GM21360 (cell line): ENCODE measurements around the gene AATF.

Source experiments
- ATAC-seq: cut with Tn5 transposase; IDR thresholded peaks from one replicate; pipeline ENCODE4 v1.9.1; 2021; ENCODE audit warnings: mild to moderate bottlenecking, moderate library complexity; ENCODE audit not compliant: unreplicated experiment

Gene AATF

GRCh38 chr17:36940313-36941264 is 8.2 kb upstream of the AATF start:
- ATAC-seq: no peak

DNA sequence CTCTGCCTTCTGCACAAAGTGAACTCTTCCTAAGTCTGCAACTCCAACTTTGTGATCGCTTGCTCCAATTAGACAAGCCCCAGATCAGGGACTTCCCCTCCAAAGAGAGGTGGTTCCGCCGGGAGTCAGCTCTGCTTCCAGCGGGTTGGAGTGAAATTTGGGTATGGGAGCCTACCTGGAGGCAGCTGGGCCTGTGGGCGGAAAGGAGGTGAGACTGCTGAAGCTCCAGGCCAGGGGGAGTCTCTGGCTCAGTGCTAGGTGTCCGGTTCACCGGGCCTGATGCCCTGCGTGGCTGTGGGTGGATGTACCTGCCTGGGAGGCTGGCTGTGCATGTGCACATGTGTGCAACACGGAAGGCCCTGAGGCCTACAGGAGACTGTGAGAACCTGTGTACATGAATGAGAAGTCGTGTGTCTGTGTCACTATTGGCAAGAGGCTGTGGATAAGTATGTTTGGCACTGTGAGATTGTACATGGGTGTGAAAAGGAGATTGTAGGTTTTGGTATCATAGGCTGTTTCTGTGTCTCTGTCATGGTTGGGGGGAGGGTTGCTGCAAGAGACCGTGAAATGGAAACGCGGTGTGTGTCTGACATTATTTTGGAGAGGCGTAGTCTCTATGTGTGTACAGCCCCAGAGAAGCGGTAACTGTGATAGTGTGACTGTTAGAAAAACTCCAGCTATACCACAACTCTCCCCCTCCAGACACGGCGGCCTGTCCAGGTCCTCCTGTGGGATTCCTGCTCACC is 7.3 kb upstream of the AATF start:
- no peak for ATAC-seq

GRCh38 chr17:36942019-36942599 is 6.6 kb upstream of the AATF start:
- ATAC-seq: no peak

DNA sequence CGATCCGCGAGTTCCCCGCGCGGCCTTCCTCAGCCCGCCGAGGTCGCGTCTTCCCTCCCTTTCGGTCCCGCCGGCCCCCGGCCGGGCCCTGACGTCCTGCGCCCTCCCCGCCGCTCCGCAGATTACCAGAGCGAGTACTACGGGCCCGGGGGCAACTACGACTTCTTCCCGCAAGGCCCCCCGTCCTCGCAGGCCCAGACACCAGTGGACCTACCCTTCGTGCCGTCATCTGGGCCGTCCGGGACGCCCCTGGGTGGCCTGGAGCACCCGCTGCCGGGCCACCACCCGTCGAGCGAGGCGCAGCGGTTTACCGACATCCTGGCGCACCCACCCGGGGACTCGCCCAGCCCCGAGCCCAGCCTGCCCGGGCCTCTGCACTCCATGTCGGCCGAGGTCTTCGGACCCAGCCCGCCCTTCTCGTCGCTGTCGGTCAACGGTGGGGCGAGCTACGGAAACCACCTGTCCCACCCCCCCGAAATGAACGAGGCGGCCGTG is 6.1 kb upstream of the AATF start:
- no peak for ATAC-seq

DNA sequence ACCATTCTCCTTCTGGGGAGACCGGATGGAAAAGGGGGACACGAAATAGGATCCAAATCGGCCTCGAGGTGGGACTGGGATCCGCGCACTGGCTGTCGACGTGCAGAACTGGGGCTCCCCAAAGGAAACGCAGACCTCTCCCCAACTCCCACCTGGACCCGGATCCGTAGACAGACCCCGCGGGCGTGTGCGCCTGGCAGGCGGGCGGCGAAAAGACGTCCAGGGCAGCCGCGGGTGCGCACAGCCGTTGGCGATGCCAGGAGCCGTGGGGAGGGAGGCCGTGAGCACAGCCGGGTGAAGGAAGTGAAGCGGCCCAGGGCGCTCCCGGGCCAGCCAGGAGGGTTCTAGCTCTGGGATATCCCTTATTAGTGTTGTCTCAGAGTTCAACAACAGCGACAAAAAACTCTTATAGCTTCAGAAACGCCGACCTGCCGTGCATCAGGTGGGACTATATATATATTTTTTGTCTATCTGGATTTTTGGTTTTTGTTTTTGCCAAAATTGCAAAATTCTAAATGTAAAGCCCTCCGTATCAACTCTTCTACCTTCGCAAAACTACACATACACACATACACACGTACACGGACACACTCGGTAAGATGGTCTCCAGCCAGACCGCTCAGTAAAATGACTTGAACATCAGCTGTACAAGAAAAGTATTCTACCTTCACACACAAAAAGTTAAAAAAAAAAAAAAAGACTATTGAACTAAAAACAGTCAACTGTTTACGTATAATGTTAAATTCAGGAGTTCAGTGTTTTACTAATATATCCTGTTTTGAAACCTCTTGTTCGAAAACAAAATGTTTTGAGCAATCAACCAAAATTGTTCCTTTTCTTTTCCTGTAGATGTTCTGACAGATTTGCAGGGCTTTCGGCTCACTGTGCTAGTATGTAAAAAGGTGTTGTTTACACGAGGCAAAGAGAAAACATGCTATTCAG is 5.2 kb upstream of the AATF start:
- ATAC-seq: no peak

GRCh38 chr17:36944553-36944952 is 4.2 kb upstream of the AATF start:
- no peak for ATAC-seq

- ATAC-seq: no peak
Measured at GRCh38 chr17:36945140-36945539, 3.6 kb upstream of the AATF start.

DNA sequence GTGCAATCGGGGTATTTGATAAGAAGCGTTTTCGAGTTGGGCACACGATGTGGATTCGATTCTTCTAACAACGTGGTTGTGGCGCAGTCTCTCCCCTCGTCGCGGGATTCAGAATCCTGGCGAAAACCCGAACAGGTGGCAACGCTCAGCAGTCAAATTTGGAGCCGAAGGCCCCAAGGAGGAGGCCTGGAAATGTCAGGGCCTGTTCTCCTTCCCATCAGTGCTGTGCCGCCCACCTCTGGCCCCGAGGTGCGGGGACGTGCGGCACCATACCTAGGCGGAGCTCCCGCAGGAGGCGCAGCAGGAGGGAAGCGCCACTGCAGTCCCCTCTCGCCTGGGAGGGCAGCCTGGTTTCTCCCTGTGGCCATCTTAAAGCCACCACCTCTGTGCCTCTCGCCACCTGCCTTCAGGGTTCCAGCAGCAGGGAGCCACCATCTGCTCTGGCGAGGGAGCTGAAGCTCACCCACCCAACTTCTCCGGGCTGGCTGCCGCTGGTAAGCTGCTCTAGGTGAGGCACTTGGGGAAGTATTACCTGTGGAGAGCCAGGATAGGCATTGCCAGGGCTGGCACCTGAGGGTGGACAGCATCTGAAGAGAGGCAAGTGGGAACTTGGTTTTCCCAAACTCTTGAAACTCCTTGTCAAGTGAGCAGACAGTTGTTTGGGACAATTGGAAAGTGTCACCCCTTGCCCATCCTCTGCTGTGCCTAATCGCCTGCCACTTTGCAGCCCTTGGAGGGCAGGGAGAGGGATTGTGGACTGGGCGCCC is 2.6 kb upstream of the AATF start:
- ATAC-seq: no peak

GRCh38 chr17:36946726-36947091 is 2.0 kb upstream of the AATF start:
- no peak for ATAC-seq

- ATAC-seq: no peak
Measured at GRCh38 chr17:36947922-36948716, 635 bp upstream of the AATF start.

GRCh38 chr17:36949461-36949927 is 740 bp downstream of the AATF start:
- ATAC-seq: no peak

- no peak for ATAC-seq
Measured at GRCh38 chr17:36950027-36950426, 1.3 kb downstream of the AATF start.

GRCh38 chr17:36951084-36951789 is 2.5 kb downstream of the AATF start:
- no peak for ATAC-seq

DNA sequence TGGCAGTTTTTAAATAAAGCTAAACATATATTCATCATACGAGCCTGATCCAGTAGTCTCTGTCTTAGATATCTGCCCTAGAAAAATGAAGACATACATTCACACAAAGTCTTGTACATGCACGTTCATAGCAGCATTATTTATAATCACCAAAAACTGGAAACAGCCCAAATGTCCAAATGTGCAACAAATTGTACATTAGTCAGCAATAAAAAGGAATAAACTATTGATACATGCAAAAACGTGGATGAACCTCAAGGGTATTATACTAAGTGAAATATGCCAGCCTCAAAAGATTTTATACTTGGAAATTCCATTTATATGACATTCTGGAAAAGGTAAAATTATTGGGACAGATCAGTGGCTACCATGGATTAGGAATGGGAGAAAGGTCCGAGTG is 22.8 kb downstream of the AATF start:
- no peak for ATAC-seq

- no peak for ATAC-seq
Measured at GRCh38 chr17:36972186-36972700, 23.5 kb downstream of the AATF start.

DNA sequence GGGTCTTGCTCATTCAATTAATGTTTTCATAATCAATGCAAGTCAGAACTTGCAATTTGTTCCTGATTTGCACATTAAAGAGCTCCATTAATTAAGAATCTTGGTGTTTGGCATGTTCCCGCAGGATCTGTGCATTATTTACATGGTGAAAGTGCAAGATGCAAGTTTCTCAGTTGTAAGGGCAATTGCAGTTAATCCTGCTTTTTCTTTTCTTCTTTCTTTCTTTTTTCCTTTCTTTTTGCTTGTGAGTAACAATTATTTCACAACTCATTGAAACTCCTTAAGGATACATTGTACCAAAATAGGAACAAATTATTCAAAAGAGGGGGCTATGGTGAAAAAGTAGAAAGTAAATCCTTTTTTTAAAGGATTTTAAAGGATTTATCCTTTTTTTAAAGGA is 24.2 kb downstream of the AATF start:
- ATAC-seq: no peak

DNA sequence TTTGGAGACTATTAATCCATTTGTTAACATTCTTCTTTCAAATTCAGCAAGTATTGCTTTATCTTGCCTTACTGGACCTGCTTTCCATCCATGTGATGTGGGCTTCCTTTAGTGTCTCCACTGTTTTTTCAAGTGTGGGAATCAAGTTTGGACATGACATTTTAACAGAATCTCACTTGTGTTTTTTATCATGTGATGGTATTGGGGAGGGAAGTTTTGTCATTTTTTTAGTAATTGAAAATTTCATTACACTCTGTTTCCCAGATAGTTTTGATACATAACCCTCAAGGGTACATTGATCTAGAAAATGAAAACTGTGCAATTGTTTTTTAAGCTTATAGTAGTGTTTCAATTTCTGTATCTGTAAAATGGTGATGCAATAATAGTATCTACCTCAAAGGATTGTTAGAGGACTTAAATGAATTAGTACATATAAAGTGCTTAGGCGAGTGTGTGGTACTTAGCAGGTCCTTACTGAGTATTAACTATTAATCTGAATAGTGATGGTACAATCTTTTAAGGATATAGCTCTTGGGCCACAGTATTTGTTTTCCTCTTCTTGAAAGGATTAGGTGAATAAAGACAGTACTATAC is 27.3 kb downstream of the AATF start:
- ATAC-seq: no peak

DNA sequence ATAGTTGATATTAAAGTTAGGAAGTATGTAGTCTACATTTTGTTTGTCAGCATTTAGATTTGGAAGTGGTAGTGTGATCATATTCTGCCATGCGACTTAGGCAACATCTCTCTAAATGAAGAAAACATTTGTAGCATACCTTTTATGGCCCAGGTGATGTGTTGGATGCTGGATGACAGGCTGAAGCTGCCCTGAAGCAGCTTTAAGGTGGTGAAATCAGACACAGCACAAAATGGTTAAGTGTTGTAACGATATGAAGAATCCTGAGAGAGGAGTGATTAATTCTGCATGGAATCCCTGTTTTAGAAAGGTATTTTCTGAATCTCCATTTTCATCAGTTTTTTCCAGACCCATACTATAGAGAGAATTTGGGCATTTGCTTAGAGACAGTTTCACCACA is 28.3 kb downstream of the AATF start:
- ATAC-seq: no peak
